GM18507 (cell line): ENCODE data around the gene STK10.

ENCODE experiments used
- DNase-seq: peaks from one replicate; pipeline ENCODE4 v3.0.0; 2011; ENCODE audit warnings: low read depth; ENCODE audit not compliant: insufficient read length; ENCODE audit errors: extremely low spot score
- FAIRE-seq: peaks from 2 replicates; lab custom pipeline; 2011; peaks lifted over from hg19 to GRCh38; lab: Jason Lieb, UNC

STK10 gene

GRCh38 chr5:172147857-172148256 lies 40.2 kb downstream of the STK10 start:
- DNase-seq (no peak), FAIRE-seq (no peak)

GRCh38 chr5:172146748-172147092 lies 41.3 kb downstream of the STK10 start:
- DNase-seq (no peak), FAIRE-seq (no peak)

DNA sequence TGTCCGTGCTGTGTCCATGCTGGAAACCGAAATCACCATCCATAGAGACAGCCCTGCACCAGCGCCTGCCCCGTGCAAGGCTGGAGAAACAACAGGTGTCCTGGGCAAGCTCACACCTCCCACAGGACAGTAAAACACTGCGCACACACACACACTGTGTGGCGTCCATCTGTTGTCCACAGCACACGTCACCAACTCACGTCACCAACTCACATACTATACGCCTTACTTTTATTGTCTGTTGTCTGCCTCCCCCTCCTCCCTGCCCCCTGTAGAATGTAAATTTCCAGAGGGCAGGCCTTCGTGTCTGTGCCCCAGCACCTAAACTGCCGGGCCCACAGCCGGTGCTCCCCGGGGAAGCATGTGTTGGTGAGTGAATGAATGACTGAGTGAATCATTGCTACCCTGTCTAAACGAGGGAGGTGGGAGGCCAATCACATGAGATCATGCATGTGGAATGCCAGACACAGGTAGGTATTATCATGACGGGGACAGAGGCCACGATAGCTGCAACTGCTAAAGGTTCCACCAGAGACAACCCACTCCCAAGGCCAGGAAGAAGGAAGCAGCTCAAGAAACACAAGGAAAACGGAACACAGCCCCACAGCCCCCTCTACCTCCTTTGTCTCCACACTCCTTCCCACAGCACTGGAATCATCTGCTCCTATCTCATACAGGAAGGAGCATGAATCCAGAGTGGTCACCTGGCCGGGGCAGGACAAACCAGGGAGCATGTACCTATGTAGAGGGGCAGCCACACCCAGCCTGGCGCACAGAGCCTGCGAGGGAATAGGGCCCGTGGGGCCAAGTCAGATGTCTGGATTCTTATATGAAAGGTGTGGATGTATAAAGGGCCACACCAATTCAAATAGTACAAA lies 41.9 kb downstream of the STK10 start:
- DNase-seq (no peak), FAIRE-seq (no peak)

GRCh38 chr5:172144931-172145869 lies 42.8 kb downstream of the STK10 start:
- DNase-seq (no peak), FAIRE-seq (no peak)

GRCh38 chr5:172144291-172144815 lies 43.7 kb downstream of the STK10 start:
- DNase-seq (no peak), FAIRE-seq (no peak)

DNA sequence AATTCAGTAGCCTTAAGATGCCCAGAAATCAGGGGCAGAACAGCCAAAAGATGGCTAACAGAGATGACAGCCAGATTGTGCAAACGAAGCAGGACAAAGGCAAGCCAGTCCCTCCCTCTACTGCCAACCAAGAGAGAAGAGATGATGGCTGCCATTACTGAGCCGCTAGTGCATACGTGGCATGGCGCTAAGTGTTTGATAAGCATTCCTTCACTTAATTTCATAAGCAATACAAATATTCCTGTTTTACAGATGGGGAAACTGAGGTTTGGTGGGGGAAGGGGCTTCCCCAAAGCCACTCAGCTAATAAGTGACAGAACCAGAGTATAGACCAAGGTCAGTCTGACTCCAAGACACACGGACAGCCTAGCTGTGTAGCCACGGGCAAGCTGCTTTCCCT lies 44.1 kb downstream of the STK10 start:
- FAIRE-seq (no peak), DNase-seq (no peak)

- DNase-seq, result no peak
- FAIRE-seq, result no peak
Measured at GRCh38 chr5:172142709-172143215, 45.3 kb downstream of the STK10 start.

DNA sequence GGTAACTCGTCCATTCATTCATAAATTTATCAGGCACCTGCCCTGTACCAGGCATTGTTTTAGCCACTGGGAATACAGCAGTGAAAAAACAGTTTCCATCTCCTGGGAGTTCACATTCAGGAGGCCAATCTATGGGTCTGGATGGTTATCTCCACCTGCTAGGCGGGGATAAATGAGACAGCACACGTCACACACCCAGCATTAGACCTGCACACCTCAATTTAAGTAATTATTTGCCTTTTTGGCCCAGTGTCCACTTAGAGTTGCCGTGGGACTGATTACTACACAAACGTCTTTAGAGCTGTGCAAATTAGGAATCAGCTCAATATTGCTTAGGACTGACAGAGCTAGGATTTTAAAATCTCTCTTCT lies 46.1 kb downstream of the STK10 start:
- FAIRE-seq, result no peak
- no peak for DNase-seq

- no peak for FAIRE-seq
- DNase-seq, result no peak
Measured at GRCh38 chr5:172140866-172141265, 47.2 kb downstream of the STK10 start.

DNA sequence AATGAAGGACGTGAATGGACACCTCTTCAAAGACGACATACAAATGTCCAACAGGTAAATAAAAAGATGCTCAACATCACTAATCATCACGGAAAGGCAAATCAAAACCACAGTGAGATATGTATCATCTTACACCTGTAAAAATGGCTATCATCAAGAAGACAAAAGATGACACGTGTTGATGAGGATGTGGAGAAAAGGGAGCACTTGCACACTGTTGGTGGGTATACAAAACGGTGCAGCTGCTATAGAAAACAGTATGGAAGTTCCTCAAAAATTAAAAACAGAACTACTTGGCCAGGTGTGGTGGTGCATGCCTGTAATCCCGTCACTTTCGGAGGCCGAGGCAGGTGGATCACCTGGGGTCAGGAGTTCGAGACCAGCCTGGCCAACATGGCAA lies 47.9 kb downstream of the STK10 start:
- DNase-seq (no peak), FAIRE-seq (no peak)

DNA sequence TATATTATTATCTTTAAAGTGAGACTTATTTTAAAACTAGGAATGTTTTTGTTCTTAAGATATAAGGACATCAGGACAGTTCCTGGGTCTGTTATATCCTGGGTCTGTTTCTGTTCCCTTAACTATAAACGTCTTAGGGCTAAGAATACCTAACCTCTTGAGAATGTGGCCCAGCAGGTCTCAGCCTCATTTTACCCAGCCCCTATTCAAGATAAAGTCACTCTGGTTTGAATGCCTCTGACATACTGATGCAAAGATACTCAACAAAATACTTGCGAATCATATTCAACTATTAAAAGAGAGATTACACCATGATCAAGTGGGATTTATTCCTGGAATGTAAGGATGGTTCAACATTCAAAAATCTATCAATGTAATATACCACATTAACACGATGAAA lies 51.0 kb downstream of the STK10 start:
- DNase-seq (no peak), FAIRE-seq (no peak)

GRCh38 chr5:172133359-172134029 lies 54.5 kb downstream of the STK10 start:
- FAIRE-seq (peak; percentile 45), DNase-seq (no peak)

DNA sequence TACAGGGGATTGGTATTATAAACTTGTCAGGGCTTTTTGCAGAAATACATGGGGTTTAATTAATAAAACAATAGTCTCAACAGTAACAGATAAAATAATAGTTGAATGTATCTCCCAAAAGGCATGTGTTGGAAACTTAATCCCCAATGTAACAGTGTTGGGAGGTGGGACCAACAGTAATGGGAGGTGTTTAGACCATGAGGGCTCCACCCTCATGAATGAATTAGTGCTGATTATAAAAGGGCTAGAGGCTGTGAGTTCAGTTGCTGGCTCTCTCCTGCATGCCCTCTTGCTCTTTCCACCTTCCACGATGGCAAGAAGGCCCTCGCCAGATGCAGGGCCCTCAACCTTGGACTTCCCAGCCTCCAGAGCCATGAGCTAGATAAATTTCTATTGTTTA lies 56.3 kb downstream of the STK10 start:
- no peak for DNase-seq
- no peak for FAIRE-seq

GRCh38 chr5:172129256-172129910 lies 58.6 kb downstream of the STK10 start:
- DNase-seq, result no peak
- no peak for FAIRE-seq

DNA sequence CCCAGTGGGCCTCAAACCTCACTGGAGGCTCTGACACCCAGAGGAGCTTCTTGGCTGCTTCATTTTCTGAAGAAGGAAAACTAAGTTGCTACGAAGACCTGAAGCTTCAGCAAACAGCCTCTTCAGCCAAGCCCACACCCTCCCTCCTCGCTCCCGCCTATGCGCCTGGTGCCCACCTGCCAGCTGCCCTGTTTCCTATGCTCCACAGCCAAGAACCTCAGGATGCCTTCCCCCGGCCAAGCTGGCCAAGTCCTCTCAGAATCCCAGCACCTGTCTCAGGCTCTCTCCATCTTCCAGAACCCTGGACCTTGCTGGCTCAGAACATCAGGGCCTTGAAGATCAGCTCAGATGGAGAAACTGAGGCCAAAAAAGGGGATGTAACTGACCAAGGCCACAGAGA lies 60.4 kb downstream of the STK10 start:
- no peak for FAIRE-seq

GRCh38 chr5:172123269-172123692 lies 64.7 kb downstream of the STK10 start:
- FAIRE-seq (no peak), DNase-seq (no peak)

More for the DNA sequence above, 60.4 kb downstream of the STK10 start:
- DNase-seq, result no peak

DNA sequence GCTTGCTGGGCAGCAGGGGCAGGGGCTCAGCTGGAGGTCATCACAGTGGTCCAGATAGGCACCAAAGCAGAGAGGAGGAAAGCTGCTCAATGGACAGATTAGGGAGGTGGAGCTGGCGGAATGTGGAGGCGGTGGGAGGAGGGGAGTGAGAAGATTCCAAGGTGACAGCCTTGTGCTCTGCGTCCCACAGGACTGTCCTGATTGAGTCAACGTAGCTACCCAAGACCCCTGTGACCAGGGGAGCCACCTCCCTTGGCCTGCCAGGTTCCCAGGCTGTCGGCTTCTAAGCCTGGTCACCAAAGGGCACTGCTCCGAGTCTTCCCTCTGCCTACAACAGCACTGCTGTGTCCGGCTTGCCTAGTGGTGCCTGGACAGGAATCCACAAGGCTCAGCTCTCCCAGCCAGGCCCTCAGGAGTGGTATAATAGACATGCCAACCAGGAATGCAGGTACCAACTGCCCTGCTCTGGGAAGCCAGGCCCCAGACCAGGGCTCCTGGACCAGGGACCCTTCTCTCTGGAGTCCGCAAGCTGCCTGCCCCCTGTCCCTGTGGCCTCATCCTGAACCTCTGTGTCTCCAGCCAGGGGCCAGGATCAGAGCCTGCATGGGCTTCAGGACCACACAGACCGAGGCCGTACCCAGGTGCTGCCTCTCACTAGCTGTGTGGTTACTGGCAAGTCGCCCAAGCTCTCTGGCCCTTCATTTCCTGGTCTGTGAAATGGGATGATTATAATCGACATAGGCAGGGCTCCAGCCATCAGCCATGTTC lies 67.9 kb downstream of the STK10 start:
- DNase-seq, result no peak
- no peak for FAIRE-seq

DNA sequence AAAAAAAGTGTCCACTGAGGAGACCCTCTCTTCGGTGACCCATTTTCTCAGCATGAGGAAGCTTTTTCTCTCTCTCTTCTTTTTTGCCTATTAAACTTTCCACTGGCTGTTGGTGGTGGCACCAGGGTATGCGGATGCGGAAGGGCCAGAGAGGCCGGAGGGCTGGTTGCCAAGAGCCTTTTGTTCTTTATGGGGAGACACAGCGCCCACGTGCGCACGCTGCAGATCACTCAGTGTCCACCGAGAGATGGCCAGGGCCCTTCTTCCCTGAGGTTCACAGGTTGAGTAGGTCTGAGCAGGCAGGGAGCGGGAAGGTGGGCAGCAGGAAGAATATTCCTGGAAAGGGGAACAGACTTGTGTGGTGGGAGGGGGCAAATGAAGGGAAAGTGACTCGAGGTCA lies 69.1 kb downstream of the STK10 start:
- FAIRE-seq (no peak), DNase-seq (no peak)
